Femur (tissue), 1 donor: ENCODE results near the gene ABCA13.
"Not testable (repeated sequence)": the region's sequence is repeated elsewhere in the genome, so short reads cannot be mapped to it uniquely, and the experiment has no call there.

Source experiments
- DNase-seq: peaks from one replicate; pipeline ENCODE4 v3.0.0-alpha.2; 2017

Gene ABCA13

GRCh38 chr7:48173756-48174382 is 2.6 kb downstream of the ABCA13 start:
- DNase-seq = no peak

GRCh38 chr7:48175019-48175418 is 3.8 kb downstream of the ABCA13 start:
- no peak for DNase-seq

DNA sequence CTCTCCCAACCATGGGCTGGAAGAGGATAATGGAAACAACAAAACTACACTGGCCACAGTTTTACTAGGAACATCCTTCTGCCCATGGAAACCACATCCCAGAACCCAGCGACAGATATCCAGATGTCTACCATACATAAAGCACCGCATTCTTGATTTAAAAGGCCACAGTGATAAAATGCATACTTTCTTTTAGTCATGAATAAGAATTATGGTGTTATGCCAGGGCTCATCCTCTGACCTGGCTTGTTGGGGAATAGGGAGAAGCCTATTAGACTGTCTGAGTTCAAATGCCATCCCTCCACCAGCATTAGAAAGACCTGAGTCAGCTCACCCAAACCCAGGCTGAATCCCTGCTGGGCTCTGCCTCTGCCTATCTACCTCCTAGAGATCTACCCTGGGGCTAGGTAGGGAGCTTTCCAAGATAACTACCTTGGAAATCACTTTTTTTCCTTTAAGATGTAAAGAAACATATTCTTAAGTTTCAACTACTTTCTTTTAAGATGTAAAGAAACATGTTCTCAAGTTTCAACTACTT is 5.2 kb downstream of the ABCA13 start:
- no peak for DNase-seq

DNA sequence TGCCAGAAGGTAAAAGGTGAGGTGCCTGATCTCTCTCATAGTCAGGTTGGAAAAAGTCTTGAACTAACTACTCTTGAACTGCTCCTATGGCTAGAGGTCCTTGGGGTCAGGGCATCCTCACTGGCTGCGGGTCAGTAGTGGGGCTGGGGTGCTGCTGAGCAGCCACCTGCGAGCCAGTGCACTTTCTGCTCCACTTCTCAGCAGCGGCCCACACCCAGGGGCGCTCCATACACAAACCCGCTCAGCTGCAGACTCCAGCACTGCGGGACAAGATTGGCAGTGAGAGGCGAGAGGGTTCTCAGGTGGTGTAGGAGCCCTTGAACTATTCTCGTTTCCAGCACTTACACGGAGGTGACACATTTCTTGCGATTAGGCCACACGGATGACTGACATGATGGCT is 6.0 kb downstream of the ABCA13 start:
- DNase-seq = no peak

- DNase-seq = no peak
These were observed 8.3 kb downstream of the ABCA13 start for GRCh38 chr7:48179496-48180030.

- DNase-seq = no peak
These were observed 9.7 kb downstream of the ABCA13 start for GRCh38 chr7:48180981-48181380.

- no peak for DNase-seq
These were observed 11.6 kb downstream of the ABCA13 start for GRCh38 chr7:48182718-48183369.

GRCh38 chr7:48183370-48183743 is 12.1 kb downstream of the ABCA13 start:
- no peak for DNase-seq

DNA sequence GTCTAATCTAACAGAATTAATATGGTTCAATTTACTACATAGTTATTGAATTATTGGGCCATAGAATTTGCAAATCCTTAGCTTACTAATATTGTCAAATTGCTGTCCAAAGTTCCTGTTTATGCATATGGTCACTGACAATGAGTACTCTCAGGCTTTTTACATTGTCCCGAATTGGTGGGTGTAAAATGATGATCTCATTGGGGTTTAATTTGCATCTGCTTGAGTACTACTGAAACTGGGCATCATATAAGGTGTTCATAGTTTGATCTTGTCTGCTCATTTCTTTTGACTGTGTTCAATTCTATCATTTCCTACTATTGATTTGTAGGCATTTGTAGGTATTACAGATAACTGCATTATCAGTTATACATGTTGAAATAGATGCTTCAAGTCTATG is 12.7 kb downstream of the ABCA13 start:
- DNase-seq = no peak

DNA sequence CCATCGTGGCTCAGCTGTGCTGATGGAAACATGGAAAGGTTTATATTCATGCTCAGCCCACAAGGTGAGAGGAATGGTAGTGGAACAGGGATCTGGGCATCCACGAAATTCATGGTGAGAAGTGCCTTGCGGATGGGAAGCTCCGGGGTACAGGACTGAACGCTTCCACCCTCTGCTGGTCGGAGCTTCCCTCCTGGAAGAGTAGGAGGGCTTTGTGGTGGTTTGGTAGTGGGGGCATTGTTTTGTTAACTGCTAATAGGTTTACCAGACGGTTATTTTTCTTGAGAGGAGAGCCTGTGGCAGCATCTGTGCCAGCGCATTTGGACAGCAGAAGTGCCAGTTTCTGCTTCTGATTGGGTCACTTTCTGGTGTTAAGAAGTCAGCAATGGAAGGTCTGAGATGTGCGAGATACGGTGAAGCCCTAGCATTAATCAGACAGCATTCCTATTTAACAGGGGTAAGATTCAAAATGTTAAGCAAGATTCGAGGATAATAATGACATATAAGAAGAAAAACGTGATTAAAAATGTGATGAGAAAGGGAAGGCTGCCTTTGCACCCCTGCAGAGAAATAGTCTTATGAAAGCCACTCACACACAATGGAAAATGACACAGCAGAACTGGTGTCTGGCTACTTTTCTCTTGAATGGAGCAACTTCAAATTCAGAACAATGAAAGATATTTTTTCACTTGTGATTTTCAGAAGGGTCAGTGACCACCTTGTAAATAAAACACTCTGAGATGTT is 17.7 kb downstream of the ABCA13 start:
- no peak for DNase-seq

- DNase-seq = no peak
These were observed 21.7 kb downstream of the ABCA13 start for GRCh38 chr7:48192996-48193395.

GRCh38 chr7:48193421-48193820 is 22.2 kb downstream of the ABCA13 start:
- DNase-seq = no peak

DNA sequence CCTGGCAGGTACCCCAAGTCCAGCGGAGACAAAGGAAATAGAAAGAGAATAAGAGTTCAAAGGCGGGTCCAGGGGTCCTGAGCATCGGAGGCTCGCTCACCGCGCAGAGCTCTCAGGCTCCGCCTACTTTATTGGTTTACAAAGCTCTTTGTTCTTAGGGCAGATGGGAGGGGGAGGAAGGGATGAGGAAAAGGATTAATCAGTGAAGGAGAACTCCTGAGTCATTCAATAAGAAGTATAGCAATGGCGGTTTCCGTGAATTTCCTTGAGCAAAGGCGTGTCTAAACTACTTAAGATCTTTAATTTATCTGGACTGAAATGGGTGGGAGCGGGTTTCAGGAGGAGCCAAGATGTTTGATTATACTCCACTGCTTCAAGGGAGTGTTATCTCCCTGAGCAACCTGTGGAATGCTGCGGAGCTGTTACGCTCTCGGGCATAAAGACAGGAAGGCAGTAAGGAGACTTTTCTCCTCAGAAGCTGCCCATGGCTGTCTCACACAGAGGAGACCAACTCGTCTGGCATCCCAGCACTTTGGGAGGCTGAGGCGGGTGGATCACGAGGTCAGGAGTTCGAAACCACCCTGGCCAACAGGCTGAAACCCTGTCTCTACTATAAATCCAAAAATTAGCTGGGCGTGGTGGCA is 29.8 kb downstream of the ABCA13 start:
- DNase-seq = not testable (repeated sequence)

DNA sequence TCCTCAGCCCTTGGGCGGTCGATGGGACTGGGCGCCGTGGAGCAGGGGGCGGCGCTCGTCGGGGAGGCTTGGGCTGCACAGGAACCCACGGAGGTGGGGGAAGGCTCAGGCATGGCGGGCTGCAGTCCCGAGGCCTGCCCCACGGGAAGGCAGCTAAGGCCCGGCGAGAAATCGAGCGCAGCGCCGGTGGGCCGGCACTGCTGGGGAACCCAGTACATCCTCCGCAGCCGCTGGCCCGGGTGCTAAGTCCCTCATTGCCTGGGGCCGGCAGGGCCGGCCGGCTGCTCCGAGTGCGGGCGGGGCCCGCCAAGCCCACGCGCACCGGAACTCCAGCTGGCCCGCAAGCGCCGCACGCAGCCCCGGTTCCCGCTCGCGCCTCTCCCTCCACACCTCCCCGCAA is 31.7 kb downstream of the ABCA13 start:
- not testable (repeated sequence) for DNase-seq

DNA sequence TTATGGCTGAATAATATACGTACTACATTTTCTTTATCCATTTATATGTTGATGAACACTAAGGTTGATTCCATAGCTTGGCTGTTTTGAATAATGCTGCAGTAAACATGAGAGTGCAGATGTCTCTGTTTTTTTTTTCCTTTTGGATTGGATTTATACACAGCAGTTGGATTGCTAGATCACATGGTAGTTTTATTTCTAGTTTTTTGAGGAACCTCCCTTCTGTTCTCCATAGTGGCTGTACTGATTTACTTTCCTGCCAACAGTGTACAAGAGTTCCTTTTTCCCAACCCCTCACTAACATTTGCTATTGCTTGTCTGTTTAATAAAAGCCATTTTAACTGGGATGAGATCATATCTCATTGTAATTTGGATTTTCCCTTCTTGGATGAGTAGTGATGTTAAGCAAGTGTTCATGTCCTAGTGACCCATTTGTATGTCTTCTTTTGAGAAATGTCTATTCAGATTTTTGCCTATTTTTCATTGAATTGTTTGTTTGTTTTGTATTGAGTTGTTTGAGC is 36.0 kb downstream of the ABCA13 start:
- no peak for DNase-seq

DNA sequence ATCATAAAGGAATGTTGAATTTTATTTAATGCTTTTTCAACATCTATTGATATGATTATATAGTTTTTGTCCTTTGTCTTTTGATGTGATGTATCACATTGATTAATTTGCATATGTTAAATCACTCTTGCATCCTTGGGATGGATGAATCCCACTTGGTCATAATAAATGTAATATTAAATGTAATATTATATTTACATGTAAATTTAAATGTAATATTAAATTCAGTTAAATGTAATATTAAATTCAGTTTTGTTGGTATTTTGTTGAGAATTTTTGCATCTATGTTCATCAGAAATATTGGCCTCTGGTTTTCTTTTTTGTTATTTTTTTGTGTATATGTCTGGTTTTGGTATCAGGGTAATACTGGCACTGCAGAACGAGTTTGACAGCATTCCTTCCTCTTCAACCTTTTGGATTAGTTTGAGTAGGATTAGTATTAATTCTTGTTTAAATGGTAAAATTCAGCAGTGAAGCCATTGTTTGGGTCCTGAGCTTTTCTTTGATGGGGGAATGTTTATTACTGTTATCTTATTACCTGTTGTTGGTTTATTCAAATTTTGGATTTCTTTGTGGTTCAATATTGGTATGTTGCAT is 37.8 kb downstream of the ABCA13 start:
- no peak for DNase-seq

- no peak for DNase-seq
These were observed 42.0 kb downstream of the ABCA13 start for GRCh38 chr7:48213226-48213625.

- no peak for DNase-seq
These were observed 46.0 kb downstream of the ABCA13 start for GRCh38 chr7:48217266-48217665.

DNA sequence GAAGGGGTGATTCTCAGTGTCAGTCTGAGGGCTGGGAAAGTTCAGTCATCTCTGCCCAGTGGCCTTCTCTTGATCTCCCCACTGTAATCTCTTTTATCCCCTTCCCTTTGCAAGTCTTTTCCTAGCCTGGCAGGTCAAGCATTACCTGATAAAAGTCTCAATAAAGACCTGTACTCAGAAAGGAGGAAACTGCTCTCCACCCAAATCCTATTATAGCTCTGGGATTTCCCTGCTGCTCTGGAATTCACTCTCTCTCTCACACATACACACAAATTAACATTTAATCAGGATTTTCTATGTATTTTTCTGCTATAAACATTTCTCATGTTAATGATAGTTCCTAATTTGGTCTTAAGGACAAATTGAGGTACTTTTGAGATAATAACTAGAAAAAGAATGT is 46.5 kb downstream of the ABCA13 start:
- DNase-seq = no peak

GRCh38 chr7:48224042-48224441 is 52.8 kb downstream of the ABCA13 start:
- DNase-seq = no peak

DNA sequence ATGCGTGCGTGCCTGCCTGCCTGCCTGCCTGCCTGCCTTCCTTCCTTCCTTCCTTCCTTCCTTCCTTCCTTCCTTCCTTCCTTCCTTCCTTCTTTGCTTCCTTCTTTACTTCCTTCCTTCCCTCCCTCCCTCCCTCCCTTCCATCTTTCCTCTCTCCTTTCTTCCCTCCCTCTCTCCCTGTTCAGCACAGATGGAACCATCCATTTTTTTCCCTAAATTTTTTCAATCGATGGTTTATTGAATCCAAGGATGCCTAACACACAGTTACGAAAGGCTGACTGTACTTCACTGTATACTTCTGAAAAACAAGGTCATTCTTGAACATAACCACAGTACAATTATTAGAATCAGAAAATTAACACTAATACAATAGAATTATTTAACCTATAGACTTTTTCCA is 53.8 kb downstream of the ABCA13 start:
- DNase-seq = no peak

DNA sequence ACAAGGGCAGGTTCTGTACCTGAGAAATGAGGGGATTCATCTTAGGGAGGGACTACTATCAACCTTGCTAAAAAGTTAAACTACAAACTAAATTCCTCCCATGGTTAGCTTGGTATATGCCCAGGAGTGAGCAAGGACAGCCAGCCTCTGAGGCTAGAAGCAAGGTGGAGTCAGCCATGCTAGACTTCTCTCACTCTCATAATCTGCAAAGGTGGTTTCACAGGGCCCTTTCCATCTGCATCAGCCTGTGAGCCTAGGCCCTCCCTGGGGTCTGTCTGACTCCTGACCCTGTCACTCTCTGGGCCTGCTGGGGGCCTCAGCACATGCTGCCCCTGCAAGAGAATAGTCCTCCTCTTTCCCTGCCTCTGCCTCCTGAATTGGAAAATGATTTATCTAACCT is 66.1 kb downstream of the ABCA13 start:
- no peak for DNase-seq

DNA sequence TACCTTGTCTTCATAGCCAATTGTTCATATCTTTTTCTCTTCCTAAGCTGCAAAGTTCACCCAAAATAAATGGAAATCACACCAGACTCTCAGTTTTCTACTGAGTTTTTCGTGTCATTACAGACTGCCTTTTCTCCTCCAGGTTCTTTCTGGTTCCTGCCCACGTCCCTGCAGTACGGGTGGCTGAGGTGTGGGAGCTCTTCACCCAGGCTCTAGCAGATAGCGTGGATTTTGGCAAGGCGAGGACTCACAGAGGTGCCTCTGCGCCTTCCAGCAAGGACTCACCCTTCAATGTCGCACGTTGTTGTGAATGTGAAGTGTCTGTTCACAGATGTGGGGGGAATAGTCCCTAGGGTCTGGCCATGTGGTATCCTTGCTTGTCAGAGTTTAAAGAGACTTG is 71.6 kb downstream of the ABCA13 start:
- no peak for DNase-seq
